ENCODE data around the gene KLC3.
"Not testable (repeated sequence)": the region's sequence is repeated elsewhere in the genome, so short reads cannot be mapped to it uniquely, and the experiment has no call there.

DNA sequence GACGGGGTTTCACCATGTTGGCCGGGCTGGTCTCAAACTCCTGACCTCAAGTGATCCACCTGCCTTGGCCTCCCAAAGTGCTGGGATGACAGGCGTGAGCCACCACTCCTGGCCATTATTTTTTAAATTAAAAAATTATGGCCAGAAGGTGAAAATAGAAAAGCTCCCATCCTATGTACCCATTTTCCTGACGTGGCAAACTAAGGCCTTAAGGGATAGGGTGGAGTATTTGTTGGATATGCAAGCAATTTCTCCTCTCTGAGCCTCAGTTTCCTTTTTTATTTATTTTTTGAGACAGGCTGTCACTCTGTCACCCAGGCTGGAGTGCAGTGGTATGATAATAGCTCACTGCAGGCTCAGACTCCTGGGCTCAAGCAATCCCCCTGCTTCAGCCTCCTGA lies 5.7 kb upstream of the KLC3 start:
- not testable (repeated sequence) for TF ChIP-seq POLR2A, SPI1 (IDR thresholded peaks at IDR 0.05; ENCODE audit: low read depth, low read length)

All from GM12891 (cell line).